Prostate gland (tissue), 2 donors: ENCODE results near the gene CRTC1. TPM values are rescaled to one million over a fixed set of nuclear protein-coding genes. Genes with fewer than 3 reads are reported as not detected.

Experiments
- DNase-seq: peaks from one replicate; pipeline ENCODE4 v3.0.0-alpha.2; 2019; ENCODE audit warnings: low spot score
- H3K27ac ChIP-seq, 2 donors: fragments of 200-600 bp; sonication (generic); 2 replicates each; pipeline ENCODE4 v1.5.1; 2017 to 2019
- H3K27me3 ChIP-seq: fragments of 200-600 bp; sonication (generic); replicated peaks from 2 replicates; pipeline ENCODE4 v1.5.1; 2019; ENCODE audit not compliant: insufficient read depth
- H3K36me3 ChIP-seq, 2 donors: fragments of 200-600 bp; sonication (generic); 1 replicate in 1 of 2; 2 replicates in 1 of 2; pipeline versions ENCODE4 v1.5.1 to v1.8.1; 2017 to 2019
- H3K4me1 ChIP-seq: fragments of 200-600 bp; sonication (generic); replicated peaks from 2 replicates; pipeline ENCODE4 v1.5.1; 2019
- H3K4me3 ChIP-seq, 2 donors: fragments of 200-600 bp; sonication (generic); 2 replicates each; pipeline ENCODE4 v1.5.1; 2017 to 2019
- H3K9me3 ChIP-seq: fragments of 200-600 bp; sonication (generic); 2 replicates; pipeline ENCODE4 v1.5.1; 2017
- POLR2A ChIP-seq: fragments of 450-650 bp; IDR thresholded peaks from one replicate; pipeline ENCODE4 v1.6.1; 2016; ENCODE audit warnings: antibody characterized with exemption, mild to moderate bottlenecking
- POLR2AphosphoS5 ChIP-seq: sonication (generic); formaldehyde crosslinking; IDR thresholded peaks from one replicate; pipeline ENCODE4 v1.6.1; 2017; ENCODE audit warnings: antibody characterized with exemption
- WGBS: methylation state at CpG from one replicate; pipeline ENCODE4 v1.1.5; 2018; 5-methylcytosine and 5-hydroxymethylcytosine counted together
- intact Hi-C: fragments of 100-400 bp; cut with DNase I; formaldehyde crosslinking; loops from one replicate; pipeline ENCODE4 v1.14.2; 2022
- total RNA-seq, 2 donors: library from RNA; depleted of rRNA; stranded (reverse); fragments of >200 nt; gene quantifications; one replicate each; pipeline ENCODE4 v1.1.0, GENCODE V29; 2016
- TF ChIP-seq, protein P1 (sequence below), 4 experiments: fragments of 200-600 bp in 2 of 4; fragments of 450-650 bp in 2 of 4; sonication (generic) in 2 of 4; IDR thresholded peaks; 1 replicate in 3 of 4; 2 replicates in 1 of 4; pipeline ENCODE4 v1.5.1; 2016 to 2019; ENCODE audit warnings: antibody characterized with exemption in 4 of 4, mild to moderate bottlenecking in 2 of 4, moderate library complexity in 2 of 4

Gene CRTC1
- total RNA-seq, 2 donors from 2014 or later, result 6.7 to 24.4 TPM

DNA sequence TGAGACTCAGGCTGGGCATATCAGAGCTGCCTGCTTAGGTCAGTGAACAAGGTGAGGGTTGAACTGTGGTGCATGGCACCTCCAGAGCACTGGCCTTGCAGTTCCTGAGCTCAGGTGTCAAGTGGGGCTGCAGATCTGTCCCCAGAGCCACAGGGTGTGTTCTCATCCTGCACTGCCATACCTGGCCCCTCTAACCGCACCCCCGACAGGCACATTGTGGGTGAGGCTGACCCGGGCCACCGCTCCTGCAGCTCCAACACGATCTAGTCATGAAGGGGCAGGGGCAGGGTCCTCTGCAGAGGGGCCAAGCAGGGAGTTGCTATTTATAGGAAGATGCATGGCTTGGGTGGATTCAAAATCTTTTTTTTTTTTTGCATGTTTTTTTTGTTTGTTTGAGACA is 16.7 kb upstream of the CRTC1 start:
- no peak for DNase-seq
- no peak overlapping the region for H3K4me3 ChIP-seq
- H3K36me3 ChIP-seq, result peaks cover 0 to 9% of the 10 kb centered on the region in 2 donors
- no peak overlapping the region for H3K27ac ChIP-seq
- no peaks in the 10 kb centered on the region for H3K9me3 ChIP-seq
- no peak for TF ChIP-seq POLR2A
- TF ChIP-seq POLR2AphosphoS5, result no peak
- intact Hi-C loops, result no loop called here
- H3K27me3 ChIP-seq, result no peaks in the 10 kb centered on the region
- no peaks in the 10 kb centered on the region for H3K4me1 ChIP-seq
- WGBS, result 87% methylated on average over 5 of the region's 5 CpGs

DNA sequence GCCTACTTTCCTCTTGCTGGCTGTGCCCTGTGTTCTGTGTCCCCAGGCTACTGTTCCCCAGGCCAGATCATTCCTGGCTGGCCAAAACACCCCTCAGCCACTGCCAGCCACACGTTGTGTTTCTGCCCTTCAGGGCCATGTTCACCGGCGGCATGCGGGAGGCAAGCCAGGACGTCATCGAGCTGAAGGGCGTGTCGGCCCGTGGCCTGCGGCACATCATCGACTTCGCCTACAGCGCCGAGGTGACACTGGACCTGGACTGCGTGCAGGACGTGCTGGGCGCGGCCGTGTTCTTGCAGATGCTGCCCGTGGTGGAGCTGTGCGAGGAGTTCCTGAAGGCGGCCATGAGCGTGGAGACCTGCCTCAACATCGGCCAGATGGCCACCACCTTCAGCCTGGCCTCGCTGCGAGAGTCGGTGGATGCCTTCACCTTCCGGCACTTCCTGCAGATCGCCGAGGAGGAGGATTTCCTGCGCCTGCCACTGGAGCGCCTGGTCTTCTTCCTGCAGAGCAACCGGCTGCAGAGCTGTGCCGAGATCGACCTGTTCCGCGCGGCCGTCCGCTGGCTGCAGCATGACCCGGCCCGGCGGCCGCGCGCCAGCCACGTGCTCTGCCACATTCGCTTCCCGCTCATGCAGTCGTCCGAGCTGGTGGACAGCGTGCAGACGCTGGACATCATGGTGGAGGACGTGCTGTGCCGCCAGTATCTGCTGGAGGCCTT is 15.8 kb upstream of the CRTC1 start:
- DNase-seq, result no peak
- intact Hi-C loops, result no loop called here
- no peak for TF ChIP-seq POLR2A
- no peak for TF ChIP-seq POLR2AphosphoS5
- TF ChIP-seq, protein P1, sequence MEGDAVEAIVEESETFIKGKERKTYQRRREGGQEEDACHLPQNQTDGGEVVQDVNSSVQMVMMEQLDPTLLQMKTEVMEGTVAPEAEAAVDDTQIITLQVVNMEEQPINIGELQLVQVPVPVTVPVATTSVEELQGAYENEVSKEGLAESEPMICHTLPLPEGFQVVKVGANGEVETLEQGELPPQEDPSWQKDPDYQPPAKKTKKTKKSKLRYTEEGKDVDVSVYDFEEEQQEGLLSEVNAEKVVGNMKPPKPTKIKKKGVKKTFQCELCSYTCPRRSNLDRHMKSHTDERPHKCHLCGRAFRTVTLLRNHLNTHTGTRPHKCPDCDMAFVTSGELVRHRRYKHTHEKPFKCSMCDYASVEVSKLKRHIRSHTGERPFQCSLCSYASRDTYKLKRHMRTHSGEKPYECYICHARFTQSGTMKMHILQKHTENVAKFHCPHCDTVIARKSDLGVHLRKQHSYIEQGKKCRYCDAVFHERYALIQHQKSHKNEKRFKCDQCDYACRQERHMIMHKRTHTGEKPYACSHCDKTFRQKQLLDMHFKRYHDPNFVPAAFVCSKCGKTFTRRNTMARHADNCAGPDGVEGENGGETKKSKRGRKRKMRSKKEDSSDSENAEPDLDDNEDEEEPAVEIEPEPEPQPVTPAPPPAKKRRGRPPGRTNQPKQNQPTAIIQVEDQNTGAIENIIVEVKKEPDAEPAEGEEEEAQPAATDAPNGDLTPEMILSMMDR (IDR thresholded peaks at IDR 0.05), result no peak
- no peaks in the 10 kb centered on the region for H3K4me1 ChIP-seq
- 96% methylated on average over 54 of the region's 55 CpGs for WGBS
- H3K4me3 ChIP-seq, result no peak overlapping the region
- H3K36me3 ChIP-seq, result peaks cover 0 to 9% of the 10 kb centered on the region in 2 donors
- H3K27me3 ChIP-seq, result no peaks in the 10 kb centered on the region
- H3K9me3 ChIP-seq, result no peaks in the 10 kb centered on the region
- H3K27ac ChIP-seq, result no peak overlapping the region

DNA sequence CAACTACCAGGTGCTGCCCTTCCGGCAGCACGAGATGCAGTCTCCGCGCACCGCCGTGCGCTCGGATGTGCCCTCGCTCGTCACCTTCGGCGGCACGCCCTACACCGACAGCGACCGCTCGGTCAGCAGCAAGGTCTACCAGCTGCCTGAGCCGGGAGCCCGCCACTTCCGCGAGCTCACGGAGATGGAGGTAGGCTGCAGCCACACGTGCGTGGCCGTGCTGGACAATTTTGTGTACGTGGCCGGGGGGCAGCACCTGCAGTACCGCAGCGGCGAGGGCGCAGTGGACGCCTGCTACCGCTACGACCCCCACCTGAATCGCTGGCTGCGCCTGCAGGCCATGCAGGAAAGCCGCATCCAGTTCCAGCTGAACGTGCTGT is 15.2 kb upstream of the CRTC1 start:
- Histone ChIP-seq H3K27ac (no peak overlapping the region), H3K9me3 (no peaks in the 10 kb centered on the region), H3K27me3 (no peaks in the 10 kb centered on the region), H3K4me1 (no peaks in the 10 kb centered on the region), H3K36me3 (peaks cover 0 to 9% of the 10 kb centered on the region in 2 donors), H3K4me3 (no peak overlapping the region)
- intact Hi-C loops, result no loop called here
- no peak for TF ChIP-seq POLR2A
- TF ChIP-seq, protein P1 (IDR thresholded peaks at IDR 0.05), result no peak
- 95% methylated on average over 38 of the region's 38 CpGs for WGBS
- DNase-seq, result no peak

DNA sequence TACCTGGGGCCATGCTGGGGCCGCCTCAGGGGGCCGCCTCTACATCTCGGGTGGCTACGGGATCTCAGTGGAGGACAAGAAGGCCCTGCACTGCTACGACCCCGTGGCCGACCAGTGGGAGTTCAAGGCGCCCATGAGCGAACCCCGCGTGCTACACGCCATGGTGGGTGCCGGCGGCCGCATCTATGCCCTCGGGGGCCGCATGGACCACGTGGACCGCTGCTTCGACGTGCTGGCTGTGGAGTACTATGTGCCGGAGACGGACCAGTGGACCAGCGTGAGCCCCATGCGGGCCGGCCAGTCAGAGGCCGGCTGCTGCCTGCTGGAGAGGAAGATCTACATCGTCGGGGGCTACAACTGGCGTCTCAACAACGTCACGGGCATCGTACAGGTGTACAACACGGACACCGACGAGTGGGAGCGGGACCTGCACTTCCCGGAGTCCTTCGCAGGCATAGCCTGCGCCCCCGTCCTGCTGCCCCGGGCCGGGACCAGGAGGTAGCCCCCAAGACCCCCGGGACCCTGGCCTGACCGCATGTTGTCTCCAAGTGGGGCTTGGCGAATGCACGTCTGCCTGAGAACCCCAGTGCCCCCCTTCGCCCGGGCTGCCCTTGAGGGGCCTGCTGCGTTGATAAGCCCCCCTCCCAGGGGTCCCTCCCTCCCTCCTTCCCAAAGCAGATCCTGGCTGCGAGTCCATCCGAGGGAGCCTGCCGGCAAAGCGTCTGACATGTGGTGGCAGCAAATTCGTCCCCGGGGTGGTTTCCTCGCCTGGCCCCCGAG is 14.5 kb upstream of the CRTC1 start:
- Histone ChIP-seq H3K4me3 (no peak overlapping the region), H3K4me1 (no peaks in the 10 kb centered on the region), H3K27ac (no peak overlapping the region), H3K9me3 (no peaks in the 10 kb centered on the region), H3K27me3 (no peaks in the 10 kb centered on the region), H3K36me3 (peaks cover 0 to 9% of the 10 kb centered on the region in 2 donors)
- TF ChIP-seq POLR2AphosphoS5, result no peak
- TF ChIP-seq, protein P1 (IDR thresholded peaks at IDR 0.05), result no peak
- intact Hi-C loops, result no loop called here
- 95% methylated on average over 54 of the region's 58 CpGs for WGBS
- DNase-seq, result no peak

DNA sequence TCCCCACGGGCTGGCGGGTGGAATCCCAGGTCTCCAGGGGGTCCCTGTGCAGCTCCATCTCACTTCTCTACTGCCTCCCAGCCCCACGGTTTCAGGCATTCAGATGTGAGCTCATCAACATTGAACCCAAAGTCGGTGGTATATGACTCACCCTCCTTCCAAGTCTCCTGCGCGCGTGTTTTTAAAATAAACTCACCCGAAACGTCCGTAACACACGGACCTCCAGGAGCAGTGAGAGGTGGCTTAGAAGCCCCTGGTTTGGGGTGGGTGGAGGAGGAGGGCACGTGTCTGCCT is 14.0 kb upstream of the CRTC1 start:
- H3K27ac ChIP-seq, result no peak overlapping the region
- WGBS, result 89% methylated on average over 12 of the region's 12 CpGs
- H3K9me3 ChIP-seq, result no peaks in the 10 kb centered on the region
- no peaks in the 10 kb centered on the region for H3K27me3 ChIP-seq
- H3K4me1 ChIP-seq, result no peaks in the 10 kb centered on the region
- no peak for DNase-seq
- peaks cover 0 to 9% of the 10 kb centered on the region in 2 donors for H3K36me3 ChIP-seq
- TF ChIP-seq, protein P1 (IDR thresholded peaks at IDR 0.05), result no peak
- TF ChIP-seq POLR2AphosphoS5, result no peak
- no peak for TF ChIP-seq POLR2A
- H3K4me3 ChIP-seq, result no peak overlapping the region
- intact Hi-C loops, result no loop called here
